Endometrium (tissue), 2 donors: ENCODE data around the gene SDR9C7.
"Not testable (repeated sequence)": the region's sequence is repeated elsewhere in the genome, so short reads cannot be mapped to it uniquely, and the experiment has no call there.

ENCODE experiments used
- FAIRE-seq: peaks from 2 replicates; lab custom pipeline; 2012; peaks lifted over from hg19 to GRCh38; lab: Jason Lieb, UNC
- donor health status: control.
- donor health status: control.

The SDR9C7 gene

GRCh38 chr12:56914724-56915123, 19.5 kb downstream of the SDR9C7 start:
- no peak for FAIRE-seq

GRCh38 chr12:56914256-56914655, 20.0 kb downstream of the SDR9C7 start:
- peak; percentile 98 for FAIRE-seq

- FAIRE-seq: not testable (repeated sequence)
Observed at GRCh38 chr12:56909403-56909802, 24.8 kb downstream of the SDR9C7 start.

- no peak for FAIRE-seq
Observed at GRCh38 chr12:56908136-56908535, 26.1 kb downstream of the SDR9C7 start.

- no peak for FAIRE-seq
Observed at GRCh38 chr12:56905852-56906251, 28.4 kb downstream of the SDR9C7 start.

GRCh38 chr12:56903374-56903773, 30.8 kb downstream of the SDR9C7 start:
- FAIRE-seq: no peak

GRCh38 chr12:56901313-56901712, 32.9 kb downstream of the SDR9C7 start:
- not testable (repeated sequence) for FAIRE-seq

- no peak for FAIRE-seq
Observed at GRCh38 chr12:56900583-56900982, 33.6 kb downstream of the SDR9C7 start.

GRCh38 chr12:56898938-56899337, 35.3 kb downstream of the SDR9C7 start:
- no peak for FAIRE-seq

- FAIRE-seq: no peak
Observed at GRCh38 chr12:56897844-56898361, 36.3 kb downstream of the SDR9C7 start.

GRCh38 chr12:56896082-56896481, 38.1 kb downstream of the SDR9C7 start:
- FAIRE-seq: no peak

GRCh38 chr12:56894698-56895368, 39.4 kb downstream of the SDR9C7 start:
- FAIRE-seq: no peak

GRCh38 chr12:56891885-56892284, 42.3 kb downstream of the SDR9C7 start:
- not testable (repeated sequence) for FAIRE-seq

GRCh38 chr12:56886319-56886718, 47.9 kb downstream of the SDR9C7 start:
- FAIRE-seq: no peak

- FAIRE-seq: no peak
Observed at GRCh38 chr12:56885316-56885715, 48.9 kb downstream of the SDR9C7 start.

- no peak for FAIRE-seq
Observed at GRCh38 chr12:56884421-56884820, 49.8 kb downstream of the SDR9C7 start.

GRCh38 chr12:56882407-56882806, 51.8 kb downstream of the SDR9C7 start:
- FAIRE-seq: not testable (repeated sequence)

GRCh38 chr12:56880125-56880992, 53.8 kb downstream of the SDR9C7 start:
- no peak for FAIRE-seq

GRCh38 chr12:56879240-56880124, 54.7 kb downstream of the SDR9C7 start:
- not testable (repeated sequence) for FAIRE-seq

GRCh38 chr12:56878010-56878339, 56.2 kb downstream of the SDR9C7 start:
- no peak for FAIRE-seq

GRCh38 chr12:56877195-56878009, 56.8 kb downstream of the SDR9C7 start:
- FAIRE-seq: no peak
